Hepatocyte (in vitro differentiated cells): Measurements from ENCODE around the gene ZNF330.
"Not testable (repeated sequence)": the region's sequence is repeated elsewhere in the genome, so short reads cannot be mapped to it uniquely, and the experiment has no call there.

Experiments
- EZH2 ChIP-seq: fragments of 200-600 bp; sonication (generic); IDR thresholded peaks from 2 replicates; pipeline ENCODE4 v1.6.1; 2016; ENCODE audit warnings: antibody characterized with exemption, mild to moderate bottlenecking, borderline replicate concordance
- EZH2phosphoT487 ChIP-seq: fragments of 200-600 bp; sonication (generic); IDR thresholded peaks from one replicate; pipeline ENCODE4 v1.6.1; 2018; ENCODE audit warnings: antibody characterized with exemption, mild to moderate bottlenecking, low read depth, moderate library complexity; ENCODE audit not compliant: unreplicated experiment, severe bottlenecking
- TF ChIP-seq, protein P1 (sequence below): fragments of 200-600 bp; sonication (generic); IDR thresholded peaks from 2 replicates; pipeline ENCODE4 v1.5.1; 2016; ENCODE audit warnings: antibody characterized with exemption, mild to moderate bottlenecking; ENCODE audit not compliant: poor library complexity

DNA sequence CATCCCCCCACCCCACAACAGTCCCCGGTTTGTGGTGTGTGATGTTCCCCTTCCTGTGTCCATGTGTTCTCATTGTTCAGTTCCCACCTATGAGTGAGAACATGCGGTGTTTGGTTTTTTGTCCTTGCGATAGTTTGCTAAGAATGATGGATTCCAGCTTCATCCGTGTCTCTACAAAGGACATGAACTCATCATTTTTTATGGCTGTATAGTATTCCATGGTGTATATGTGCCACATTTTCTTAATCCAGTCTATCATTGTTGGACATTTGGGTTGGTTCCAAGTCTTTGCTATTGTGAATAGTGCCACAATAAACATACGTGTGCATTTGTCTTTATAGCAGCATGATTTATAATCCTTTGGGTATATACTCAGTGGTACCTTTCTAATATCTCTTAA lies 6.6 kb downstream of the ZNF330 start:
- TF ChIP-seq, protein P1, sequence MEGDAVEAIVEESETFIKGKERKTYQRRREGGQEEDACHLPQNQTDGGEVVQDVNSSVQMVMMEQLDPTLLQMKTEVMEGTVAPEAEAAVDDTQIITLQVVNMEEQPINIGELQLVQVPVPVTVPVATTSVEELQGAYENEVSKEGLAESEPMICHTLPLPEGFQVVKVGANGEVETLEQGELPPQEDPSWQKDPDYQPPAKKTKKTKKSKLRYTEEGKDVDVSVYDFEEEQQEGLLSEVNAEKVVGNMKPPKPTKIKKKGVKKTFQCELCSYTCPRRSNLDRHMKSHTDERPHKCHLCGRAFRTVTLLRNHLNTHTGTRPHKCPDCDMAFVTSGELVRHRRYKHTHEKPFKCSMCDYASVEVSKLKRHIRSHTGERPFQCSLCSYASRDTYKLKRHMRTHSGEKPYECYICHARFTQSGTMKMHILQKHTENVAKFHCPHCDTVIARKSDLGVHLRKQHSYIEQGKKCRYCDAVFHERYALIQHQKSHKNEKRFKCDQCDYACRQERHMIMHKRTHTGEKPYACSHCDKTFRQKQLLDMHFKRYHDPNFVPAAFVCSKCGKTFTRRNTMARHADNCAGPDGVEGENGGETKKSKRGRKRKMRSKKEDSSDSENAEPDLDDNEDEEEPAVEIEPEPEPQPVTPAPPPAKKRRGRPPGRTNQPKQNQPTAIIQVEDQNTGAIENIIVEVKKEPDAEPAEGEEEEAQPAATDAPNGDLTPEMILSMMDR, result not testable (repeated sequence)
- not testable (repeated sequence) for TF ChIP-seq EZH2phosphoT487, EZH2
